ENCODE data around the gene HDAC4.

GRCh38 chr2:239256350-239256743 lies 144.5 kb downstream of the HDAC4 start:
- TF ChIP-seq CTCF (IDR thresholded peaks at IDR 0.05) (no peak), POLR2A (IDR thresholded peaks at IDR 0.05) (no peak)
